Measurements from ENCODE around the gene NUP214. TPM values are rescaled to one million over a fixed set of nuclear protein-coding genes. Genes with fewer than 3 reads are reported as not detected.

NUP214 gene
- total and polyA plus RNA-seq, 4 donors: 23.5 to 60.7 (median 37.8) TPM

- H3K9me3 ChIP-seq (ENCODE audit: control insufficient read depth in 4 of 4, insufficient read depth in 3 of 4, low read length in 3 of 4): no peaks in the 10 kb centered on the region
- TF ChIP-seq CTCF (IDR thresholded peaks at IDR 0.05; ENCODE audit: control extremely low read depth, extremely low read depth): no peak
- H3K4me1 ChIP-seq (ENCODE audit: control insufficient read depth in 5 of 5, insufficient read depth in 5 of 5, low read length in 5 of 5): no peaks in the 10 kb centered on the region
- no peak overlapping the region for H3K27ac ChIP-seq (ENCODE audit: low read depth in 1 of 2, low read length in 1 of 2)
- no peak overlapping the region for H3K9ac ChIP-seq (ENCODE audit: insufficient read depth in 1 of 2, low read length in 2 of 2)
- 93 to 94% methylated on average over 3 of the region's 3 CpGs for WGBS, 2 donors
- no peak overlapping the region for H3K4me3 ChIP-seq
- no peak for ATAC-seq (ENCODE audit: insufficient read depth, low FRiP score)
- no peaks in the 10 kb centered on the region for H3K27me3 ChIP-seq (ENCODE audit: control insufficient read depth in 3 of 3, insufficient read depth in 3 of 3, low read length in 2 of 3)
- peaks cover 9 to 35% (median 26%) of the 10 kb centered on the region in 4 donors for H3K36me3 ChIP-seq (ENCODE audit: control insufficient read depth in 4 of 4, insufficient read depth in 4 of 4, low read length in 4 of 4)
- DNase-seq: no peak
These were observed 76.5 kb downstream of the NUP214 start for GRCh38 chr9:131201856-131202255.

GRCh38 chr9:131203431-131204218 lies 78.2 kb downstream of the NUP214 start:
- no peak for DNase-seq
- H3K4me3 ChIP-seq: no peak overlapping the region
- H3K27ac ChIP-seq (ENCODE audit: low read depth in 1 of 2, low read length in 1 of 2): no peak overlapping the region
- no peak overlapping the region for H3K9ac ChIP-seq (ENCODE audit: insufficient read depth in 1 of 2, low read length in 2 of 2)
- no peaks in the 10 kb centered on the region for H3K9me3 ChIP-seq (ENCODE audit: control insufficient read depth in 4 of 4, insufficient read depth in 3 of 4, low read length in 3 of 4)
- H3K27me3 ChIP-seq (ENCODE audit: control insufficient read depth in 3 of 3, insufficient read depth in 3 of 3, low read length in 2 of 3): no peaks in the 10 kb centered on the region
- peaks cover 8 to 27% (median 19%) of the 10 kb centered on the region in 4 donors for H3K36me3 ChIP-seq (ENCODE audit: control insufficient read depth in 4 of 4, insufficient read depth in 4 of 4, low read length in 4 of 4)
- 86 to 89% methylated on average over 4 of the region's 4 CpGs for WGBS, 2 donors
- no peaks in the 10 kb centered on the region for H3K4me1 ChIP-seq (ENCODE audit: control insufficient read depth in 5 of 5, insufficient read depth in 5 of 5, low read length in 5 of 5)
- TF ChIP-seq CTCF (IDR thresholded peaks at IDR 0.05; ENCODE audit: control extremely low read depth, extremely low read depth): no peak
- no peak for ATAC-seq (ENCODE audit: insufficient read depth, low FRiP score)

- ATAC-seq (ENCODE audit: insufficient read depth, low FRiP score) (no peak), DNase-seq (no peak)
- 86 to 91% methylated on average over 8 of the region's 8 CpGs for WGBS, 2 donors
- Histone ChIP-seq H3K27ac (ENCODE audit: low read depth in 1 of 2, low read length in 1 of 2) (no peak overlapping the region), H3K4me1 (ENCODE audit: control insufficient read depth in 5 of 5, insufficient read depth in 5 of 5, low read length in 5 of 5) (no peaks in the 10 kb centered on the region), H3K9ac (ENCODE audit: insufficient read depth in 1 of 2, low read length in 2 of 2) (no peak overlapping the region), H3K4me3 (no peak overlapping the region), H3K36me3 (ENCODE audit: control insufficient read depth in 4 of 4, insufficient read depth in 4 of 4, low read length in 4 of 4) (peaks cover 8 to 24% (median 18%) of the 10 kb centered on the region in 4 donors), H3K27me3 (ENCODE audit: control insufficient read depth in 3 of 3, insufficient read depth in 3 of 3, low read length in 2 of 3) (no peaks in the 10 kb centered on the region), H3K9me3 (ENCODE audit: control insufficient read depth in 4 of 4, insufficient read depth in 3 of 4, low read length in 3 of 4) (no peaks in the 10 kb centered on the region)
- TF ChIP-seq CTCF (IDR thresholded peaks at IDR 0.05; ENCODE audit: control extremely low read depth, extremely low read depth): no peak
These were observed 78.9 kb downstream of the NUP214 start for GRCh38 chr9:131204285-131204684.

Data from lung (tissue), 12 donors.